Neural progenitor cell (in vitro differentiated cells): ENCODE measurements around the gene SESN2. TPM values are rescaled to one million over a fixed set of nuclear protein-coding genes. Genes with fewer than 3 reads are reported as not detected.

Source experiments
- total RNA-seq: library from RNA; depleted of rRNA; stranded (reverse); fragments of >200 nt; gene quantifications from 2 replicates; pipeline ENCODE4 v1.2.3, GENCODE V29; 2015; ENCODE audit warnings: low replicate concordance

The SESN2 gene
- total RNA-seq, 1 donor from 2014 or later, result 7.6 TPM

Other genes with a start within 250 kb of the SESN2 start
- gene EYA3, start 170.9 kb upstream of the SESN2 start, total RNA-seq, result 32.9 and 33.5 TPM in 2 replicates
- not detected in 2 replicates for gene PTAFR, start 82.8 kb upstream of the SESN2 start, total RNA-seq
- gene DNAJC8, start 26.5 kb upstream of the SESN2 start, total RNA-seq, result 92.0 and 117 TPM in 2 replicates
- 187 and 198 TPM in 2 replicates for gene ATP5IF1, start 23.4 kb upstream of the SESN2 start, total RNA-seq
- gene MED18, start 69.5 kb downstream of the SESN2 start, total RNA-seq, result 16.9 and 27.3 TPM in 2 replicates
- gene PHACTR4, start 110.2 kb downstream of the SESN2 start, total RNA-seq, result 22.3 and 34.0 TPM in 2 replicates
- 34.8 and 62.3 TPM in 2 replicates for gene RCC1, start 246.5 kb downstream of the SESN2 start, total RNA-seq